Motor neuron (in vitro differentiated cells): ENCODE measurements around the gene PCARE. TPM values are rescaled to one million over a fixed set of nuclear protein-coding genes. Genes with fewer than 3 reads are reported as not detected.

ENCODE experiments used
- ATAC-seq, 8 experiments: fragments of 200-7000 bp; cut with Tn5 transposase; replicated peaks in 6 of 8; 2 replicates each; pipeline ENCODE4 v1.8.0; 2021; ENCODE audit warnings: mild to moderate bottlenecking in 8 of 8, moderate library complexity in 8 of 8
- H3K27ac ChIP-seq, 2 donors: fragments of 250-450 bp; sonication (Bioruptor Pico); 2 replicates each; pipeline ENCODE4 v1.9.0; 2021; ENCODE audit warnings: antibody characterized with exemption in 2 of 2, mild to moderate bottlenecking in 2 of 2, moderate library complexity in 1 of 2
- H3K4me1 ChIP-seq, 2 donors: fragments of 250-450 bp; sonication (Bioruptor Pico); replicated peaks in 1 of 2; 2 replicates each; pipeline ENCODE4 v1.6.1; 2021; ENCODE audit warnings: antibody characterized with exemption in 2 of 2, mild to moderate bottlenecking in 2 of 2, moderate library complexity in 1 of 2
- H3K4me3 ChIP-seq, 5 donors: fragments of 250-450 bp; sonication (Bioruptor Pico); 2 replicates each; pipeline ENCODE4 v1.9.0; 2021; ENCODE audit warnings: antibody characterized with exemption in 5 of 5, mild to moderate bottlenecking in 5 of 5, moderate library complexity in 4 of 5
- WGBS, 10 experiments: fragments of 450-650 bp; shearing (Covaris generic); methylation state at CpG; one replicate each; pipeline ENCODE4 v1.0.0; 2022; 5-methylcytosine and 5-hydroxymethylcytosine counted together
- in situ Hi-C, 9 experiments: fragments of 400-800 bp; cut with MboI; loops; one replicate each; pipeline ENCODE4 v1.15.0; 2021; ENCODE audit warnings: low sequenced_read_pairs in 9 of 9, low pct_unique_long_range_greater_than_20kb in 2 of 9; ENCODE audit not compliant: unreplicated experiment in 9 of 9
- total RNA-seq, 8 experiments: library from RNA; unstranded; fragments of 300-600 nt; gene quantifications; 2 replicates each; pipeline versions ENCODE4 v1.2.3 to v1.2.4, GENCODE V29; 2022

PCARE gene
- total RNA-seq, 8 experiments from 2014 or later = 0.04 to 0.91 (median 0.18) TPM

GRCh38 chr2:29055601-29056000 is 18.7 kb downstream of the PCARE start:
- no peak for ATAC-seq
- in situ Hi-C loops = no loop called here
- peaks cover 10 to 19% of the 10 kb centered on the region in 2 donors for H3K4me1 ChIP-seq
- H3K27ac ChIP-seq = no peak overlapping the region
- no peak overlapping the region for H3K4me3 ChIP-seq
- 20 to 100% (median 71%) methylated on average over 1 of the region's 1 CpG; no CpG with 5 or more reads in 3 of the 10 experiments for WGBS, 10 experiments

GRCh38 chr2:29054430-29054829 is 19.9 kb downstream of the PCARE start:
- 0 to 83% methylated on average over 1 of the region's 7 CpGs; no CpG with 5 or more reads in 8 of the 10 experiments for WGBS, 10 experiments
- no peak for ATAC-seq
- in situ Hi-C loops = no loop called here
- H3K4me1 ChIP-seq = peaks cover 7 to 19% of the 10 kb centered on the region in 2 donors
- H3K4me3 ChIP-seq = no peak overlapping the region
- no peak overlapping the region for H3K27ac ChIP-seq

- in situ Hi-C loops = no loop called here
- Histone ChIP-seq H3K4me3 (no peak overlapping the region), H3K27ac (no peak overlapping the region), H3K4me1 (peaks cover 7 to 16% of the 10 kb centered on the region in 2 donors)
- ATAC-seq = peak in 2 of 8 experiments; percentile 92 to 94
- WGBS, 10 experiments = 48 to 100% (median 98%) methylated on average over 1 to 4 of the region's 5 CpGs; no CpG with 5 or more reads in 4 of the 10 experiments
Measured at GRCh38 chr2:29053670-29054400, 20.5 kb downstream of the PCARE start.

GRCh38 chr2:29053223-29053622 is 21.1 kb downstream of the PCARE start:
- in situ Hi-C loops = no loop called here
- WGBS, 10 experiments = 50 to 100% (median 80%) methylated on average over 1 to 3 of the region's 7 CpGs; no CpG with 5 or more reads in 5 of the 10 experiments
- H3K4me3 ChIP-seq = no peak overlapping the region
- peaks cover 7 to 11% of the 10 kb centered on the region in 2 donors for H3K4me1 ChIP-seq
- peak in 7 of 8 experiments; percentile 23 to 88 (median 38) for ATAC-seq
- no peak overlapping the region for H3K27ac ChIP-seq

GRCh38 chr2:29052807-29053206 is 21.5 kb downstream of the PCARE start:
- Histone ChIP-seq H3K27ac (no peak overlapping the region), H3K4me1 (peaks cover 4 to 9% of the 10 kb centered on the region in 2 donors), H3K4me3 (no peak overlapping the region)
- peak in 3 of 8 experiments; percentile 4 to 24 (median 13) for ATAC-seq
- in situ Hi-C loops = no loop called here
- WGBS, 10 experiments = 27 to 100% (median 62%) methylated on average over 1 to 4 of the region's 6 CpGs; no CpG with 5 or more reads in 2 of the 10 experiments

- 97 to 100% (median 97%) methylated on average over 1 to 7 of the region's 12 CpGs; no CpG with 5 or more reads in 6 of the 10 experiments for WGBS, 10 experiments
- ATAC-seq = no peak
- Histone ChIP-seq H3K27ac (no peak overlapping the region), H3K4me1 (peaks cover 3 to 9% of the 10 kb centered on the region in 2 donors), H3K4me3 (no peak overlapping the region)
- in situ Hi-C loops = no loop called here
Measured at GRCh38 chr2:29051730-29052129, 22.6 kb downstream of the PCARE start.

- peak in 4 of 8 experiments; percentile 74 to 89 (median 81) for ATAC-seq
- H3K4me3 ChIP-seq = no peak overlapping the region
- in situ Hi-C loops = no loop called here
- H3K4me1 ChIP-seq = peaks cover 3 to 9% of the 10 kb centered on the region in 2 donors
- peak overlapping the region in 1 of 2 donors; percentile 72 for H3K27ac ChIP-seq
- WGBS, 10 experiments = 50 to 88% (median 73%) methylated on average over 1 to 8 of the region's 8 CpGs; no CpG with 5 or more reads in 6 of the 10 experiments
Measured at GRCh38 chr2:29050591-29050990, 23.7 kb downstream of the PCARE start.

GRCh38 chr2:29047083-29047845 is 27.1 kb downstream of the PCARE start:
- ATAC-seq = no peak
- no peak overlapping the region for H3K4me3 ChIP-seq
- H3K4me1 ChIP-seq = peaks cover 3 to 9% of the 10 kb centered on the region in 2 donors
- WGBS, 10 experiments = 20 to 100% (median 69%) methylated on average over 1 to 6 of the region's 9 CpGs
- in situ Hi-C loops = no loop called here
- H3K27ac ChIP-seq = no peak overlapping the region

- in situ Hi-C loops = no loop called here
- no peak overlapping the region for H3K4me3 ChIP-seq
- H3K27ac ChIP-seq = no peak overlapping the region
- H3K4me1 ChIP-seq = peaks cover 3 to 9% of the 10 kb centered on the region in 2 donors
- 94 to 100% (median 100%) methylated on average over 1 to 2 of the region's 2 CpGs; no CpG with 5 or more reads in 5 of the 10 experiments for WGBS, 10 experiments
- no peak for ATAC-seq
Measured at GRCh38 chr2:29046321-29046720, 28.0 kb downstream of the PCARE start.

- no peak for ATAC-seq
- 71 to 100% (median 90%) methylated on average over 1 to 2 of the region's 4 CpGs; no CpG with 5 or more reads in 6 of the 10 experiments for WGBS, 10 experiments
- H3K4me3 ChIP-seq = no peak overlapping the region
- peaks cover 0 to 3% of the 10 kb centered on the region in 2 donors for H3K4me1 ChIP-seq
- H3K27ac ChIP-seq = no peak overlapping the region
- in situ Hi-C loops = no loop called here
Measured at GRCh38 chr2:29044459-29044858, 29.9 kb downstream of the PCARE start.

GRCh38 chr2:29042561-29043075 is 31.7 kb downstream of the PCARE start:
- Histone ChIP-seq H3K4me1 (peaks cover 0 to 3% of the 10 kb centered on the region in 2 donors), H3K27ac (no peak overlapping the region), H3K4me3 (no peak overlapping the region)
- in situ Hi-C loops = no loop called here
- WGBS, 10 experiments = 40 to 100% (median 80%) methylated on average over 1 to 9 of the region's 9 CpGs; no CpG with 5 or more reads in 3 of the 10 experiments
- ATAC-seq = peak in 6 of 8 experiments; percentile 56 to 71 (median 64)

GRCh38 chr2:29041161-29041660 is 33.1 kb downstream of the PCARE start:
- 65 to 92% (median 88%) methylated on average over 2 to 8 of the region's 9 CpGs; no CpG with 5 or more reads in 3 of the 10 experiments for WGBS, 10 experiments
- in situ Hi-C loops = no loop called here
- no peak overlapping the region for H3K4me3 ChIP-seq

More at GRCh38 chr2:29041161-29041660, 33.1 kb downstream of the PCARE start:
- ATAC-seq = no peak
- Histone ChIP-seq H3K4me1 (peaks cover 0 to 3% of the 10 kb centered on the region in 2 donors), H3K27ac (no peak overlapping the region)
